Embryonic facial prominence (tissue), 1 donor: ENCODE results near the gene C1orf159.

ENCODE experiments used
- DNase-seq: peaks from one replicate; pipeline ENCODE4 v3.0.0-alpha.2; 2016; ENCODE audit errors: extremely low spot score

The C1orf159 gene

GRCh38 chr1:1092149-1092855 is 23.6 kb downstream of the C1orf159 start:
- DNase-seq: no peak

GRCh38 chr1:1091344-1092148 is 24.3 kb downstream of the C1orf159 start:
- DNase-seq: no peak

GRCh38 chr1:1090424-1091343 is 25.2 kb downstream of the C1orf159 start:
- no peak for DNase-seq

- DNase-seq: no peak
Observed at GRCh38 chr1:1089731-1090423, 26.0 kb downstream of the C1orf159 start.

GRCh38 chr1:1088801-1089680 is 26.8 kb downstream of the C1orf159 start:
- DNase-seq: no peak

GRCh38 chr1:1088029-1088800 is 27.7 kb downstream of the C1orf159 start:
- no peak for DNase-seq

GRCh38 chr1:1087351-1088028 is 28.4 kb downstream of the C1orf159 start:
- no peak for DNase-seq

- DNase-seq: no peak
Observed at GRCh38 chr1:1086911-1087341, 29.0 kb downstream of the C1orf159 start.

- no peak for DNase-seq
Observed at GRCh38 chr1:1085911-1086841, 29.7 kb downstream of the C1orf159 start.

- no peak for DNase-seq
Observed at GRCh38 chr1:1085171-1085841, 30.6 kb downstream of the C1orf159 start.

GRCh38 chr1:1084372-1085170 is 31.3 kb downstream of the C1orf159 start:
- DNase-seq: no peak

- no peak for DNase-seq
Observed at GRCh38 chr1:1083416-1084371, 32.2 kb downstream of the C1orf159 start.

GRCh38 chr1:1082776-1083415 is 33.0 kb downstream of the C1orf159 start:
- no peak for DNase-seq

GRCh38 chr1:1082239-1082775 is 33.6 kb downstream of the C1orf159 start:
- no peak for DNase-seq
